Measurements from ENCODE around the gene RASSF9. TPM values are rescaled to one million over a fixed set of nuclear protein-coding genes. Genes with fewer than 3 reads are reported as not detected.

Gene RASSF9
- total RNA-seq, 1 donor: 0.43 TPM

DNA sequence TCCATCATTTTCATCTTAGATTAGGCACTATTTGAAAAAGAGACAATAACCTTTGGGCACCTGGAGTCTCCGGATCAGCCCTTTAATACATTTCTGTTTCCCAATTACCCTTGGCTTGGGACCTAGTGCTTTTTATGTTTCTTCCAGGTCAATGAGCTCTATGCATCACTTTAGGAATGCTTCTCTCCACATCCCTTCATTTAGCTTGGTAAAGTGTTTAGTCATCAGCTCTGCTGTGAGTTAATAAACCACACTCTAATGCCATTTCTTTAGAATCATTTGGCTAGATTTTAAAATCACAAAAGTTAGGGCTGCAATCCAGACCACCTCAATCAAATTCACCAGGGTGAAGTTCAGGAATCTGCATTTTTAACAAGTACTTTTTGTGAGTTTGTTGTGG, 41.7 kb downstream of the RASSF9 start:
- no peak overlapping the region for H3K4me3 ChIP-seq (ENCODE audit: low read depth, low read length)
- no peak for DNase-seq (ENCODE audit: low read depth)
- TF ChIP-seq, protein P1, sequence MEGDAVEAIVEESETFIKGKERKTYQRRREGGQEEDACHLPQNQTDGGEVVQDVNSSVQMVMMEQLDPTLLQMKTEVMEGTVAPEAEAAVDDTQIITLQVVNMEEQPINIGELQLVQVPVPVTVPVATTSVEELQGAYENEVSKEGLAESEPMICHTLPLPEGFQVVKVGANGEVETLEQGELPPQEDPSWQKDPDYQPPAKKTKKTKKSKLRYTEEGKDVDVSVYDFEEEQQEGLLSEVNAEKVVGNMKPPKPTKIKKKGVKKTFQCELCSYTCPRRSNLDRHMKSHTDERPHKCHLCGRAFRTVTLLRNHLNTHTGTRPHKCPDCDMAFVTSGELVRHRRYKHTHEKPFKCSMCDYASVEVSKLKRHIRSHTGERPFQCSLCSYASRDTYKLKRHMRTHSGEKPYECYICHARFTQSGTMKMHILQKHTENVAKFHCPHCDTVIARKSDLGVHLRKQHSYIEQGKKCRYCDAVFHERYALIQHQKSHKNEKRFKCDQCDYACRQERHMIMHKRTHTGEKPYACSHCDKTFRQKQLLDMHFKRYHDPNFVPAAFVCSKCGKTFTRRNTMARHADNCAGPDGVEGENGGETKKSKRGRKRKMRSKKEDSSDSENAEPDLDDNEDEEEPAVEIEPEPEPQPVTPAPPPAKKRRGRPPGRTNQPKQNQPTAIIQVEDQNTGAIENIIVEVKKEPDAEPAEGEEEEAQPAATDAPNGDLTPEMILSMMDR (IDR thresholded peaks at IDR 0.05; ENCODE audit: insufficient read depth, low read depth, low read length): no peak

DNA sequence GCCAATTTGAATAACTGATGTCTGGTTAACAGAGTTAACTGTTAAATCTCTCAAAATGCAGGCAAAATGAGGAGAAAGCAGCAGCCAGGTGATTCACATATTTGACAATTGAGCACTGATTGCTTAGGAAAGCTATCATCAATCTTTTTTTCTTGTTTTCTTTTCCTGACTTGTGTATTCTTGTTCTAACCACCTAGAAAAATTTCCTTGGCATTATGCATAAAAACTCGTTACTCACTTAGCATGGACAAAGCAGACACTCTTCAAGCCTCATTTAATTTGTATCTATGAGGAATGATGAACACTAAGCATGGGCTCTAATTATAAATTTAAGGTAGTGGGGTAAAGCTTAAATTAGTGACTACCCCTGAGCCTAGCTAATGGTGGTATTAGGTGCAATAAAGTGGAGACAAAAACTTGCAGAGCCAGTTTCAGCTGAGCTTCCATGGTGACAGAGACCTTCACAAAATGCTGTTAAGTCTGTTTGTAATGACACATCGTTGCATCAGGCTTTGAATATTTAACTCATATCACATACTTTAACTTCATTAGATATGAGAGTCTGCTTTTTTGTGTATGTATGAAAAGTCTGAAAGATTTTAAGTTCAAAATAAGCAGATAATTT, 52.0 kb downstream of the RASSF9 start:
- TF ChIP-seq, protein P1 (IDR thresholded peaks at IDR 0.05; ENCODE audit: insufficient read depth, low read depth, low read length): no peak
- no peak for DNase-seq (ENCODE audit: low read depth)
- H3K4me3 ChIP-seq (ENCODE audit: low read depth, low read length): no peak overlapping the region

- TF ChIP-seq, protein P1 (IDR thresholded peaks at IDR 0.05; ENCODE audit: insufficient read depth, low read depth, low read length): no peak
- H3K4me3 ChIP-seq (ENCODE audit: low read depth, low read length): no peak overlapping the region
- no peak for DNase-seq (ENCODE audit: low read depth)
These were observed 53.5 kb downstream of the RASSF9 start for GRCh38 chr12:85782711-85783110.

GRCh38 chr12:85781766-85782165, 54.4 kb downstream of the RASSF9 start:
- TF ChIP-seq, protein P1 (IDR thresholded peaks at IDR 0.05; ENCODE audit: insufficient read depth, low read depth, low read length): no peak

GRCh38 chr12:85779768-85780167, 56.4 kb downstream of the RASSF9 start:
- H3K4me3 ChIP-seq (ENCODE audit: low read depth, low read length): no peak overlapping the region
- TF ChIP-seq, protein P1 (IDR thresholded peaks at IDR 0.05; ENCODE audit: insufficient read depth, low read depth, low read length): no peak
- no peak for DNase-seq (ENCODE audit: low read depth)

More at GRCh38 chr12:85781766-85782165, 54.4 kb downstream of the RASSF9 start:
- no peak for DNase-seq (ENCODE audit: low read depth)
- no peak overlapping the region for H3K4me3 ChIP-seq (ENCODE audit: low read depth, low read length)

DNA sequence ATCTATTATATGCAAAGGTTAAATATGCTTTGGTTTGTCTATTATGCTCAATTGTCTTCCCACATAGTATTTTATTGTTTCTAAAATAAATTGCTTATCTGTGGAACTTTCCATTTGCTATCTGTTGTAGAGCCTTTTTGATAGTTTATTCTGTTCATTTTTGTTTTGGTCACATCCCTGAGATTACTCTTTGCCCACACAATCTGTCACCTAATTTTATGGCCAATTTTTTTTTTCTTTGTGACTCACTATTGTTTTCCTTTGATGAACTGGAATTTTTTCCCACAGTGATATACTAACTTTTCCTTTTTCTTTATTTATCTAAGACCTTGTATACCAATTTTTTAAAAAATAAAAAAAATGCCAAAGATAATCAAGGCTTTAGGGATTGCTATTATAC, 61.1 kb downstream of the RASSF9 start:
- DNase-seq (ENCODE audit: low read depth): no peak
- no peak overlapping the region for H3K4me3 ChIP-seq (ENCODE audit: low read depth, low read length)
- TF ChIP-seq, protein P1 (IDR thresholded peaks at IDR 0.05; ENCODE audit: insufficient read depth, low read depth, low read length): no peak

DNA sequence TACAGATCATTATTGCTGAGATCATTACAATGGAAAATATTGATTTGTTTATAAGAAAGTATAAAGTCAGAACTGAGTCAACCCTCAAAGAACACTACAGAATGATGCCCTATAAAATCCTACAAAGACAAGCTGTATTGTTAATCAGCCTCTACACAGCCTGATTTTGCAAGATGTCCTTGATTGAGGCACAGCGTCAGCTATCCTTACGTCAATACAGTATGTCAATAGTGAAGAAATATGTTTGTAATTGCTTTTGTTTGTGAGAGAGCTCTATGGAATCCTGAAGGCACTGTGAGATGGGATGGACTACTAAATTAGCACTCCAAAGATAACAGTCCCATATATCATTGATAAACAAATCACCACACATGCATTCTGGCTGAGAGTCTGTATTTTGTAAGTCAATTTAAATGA, 70.7 kb downstream of the RASSF9 start:
- TF ChIP-seq, protein P1 (IDR thresholded peaks at IDR 0.05; ENCODE audit: insufficient read depth, low read depth, low read length): no peak
- no peak overlapping the region for H3K4me3 ChIP-seq (ENCODE audit: low read depth, low read length)
- no peak for DNase-seq (ENCODE audit: low read depth)

Data from fibroblast of villous mesenchyme (primary cell).